WI38 (cell line): ENCODE data around the gene ZRSR2.
A peak's percentile ranks its signal among the peaks of the same experiment; 100 is the strongest.

Experiments
- H3K4me3 ChIP-seq: 2 replicates; pipeline ENCODE4 v1.5.1; 2011; ENCODE audit warnings: low read depth, mild to moderate bottlenecking, control low read depth, low read length
- TF ChIP-seq, protein P1 (sequence below): IDR thresholded peaks from 2 replicates; pipeline ENCODE4 v1.5.1; 2012; ENCODE audit warnings: low read depth, mild to moderate bottlenecking, control low read depth, low read length

Gene ZRSR2

DNA sequence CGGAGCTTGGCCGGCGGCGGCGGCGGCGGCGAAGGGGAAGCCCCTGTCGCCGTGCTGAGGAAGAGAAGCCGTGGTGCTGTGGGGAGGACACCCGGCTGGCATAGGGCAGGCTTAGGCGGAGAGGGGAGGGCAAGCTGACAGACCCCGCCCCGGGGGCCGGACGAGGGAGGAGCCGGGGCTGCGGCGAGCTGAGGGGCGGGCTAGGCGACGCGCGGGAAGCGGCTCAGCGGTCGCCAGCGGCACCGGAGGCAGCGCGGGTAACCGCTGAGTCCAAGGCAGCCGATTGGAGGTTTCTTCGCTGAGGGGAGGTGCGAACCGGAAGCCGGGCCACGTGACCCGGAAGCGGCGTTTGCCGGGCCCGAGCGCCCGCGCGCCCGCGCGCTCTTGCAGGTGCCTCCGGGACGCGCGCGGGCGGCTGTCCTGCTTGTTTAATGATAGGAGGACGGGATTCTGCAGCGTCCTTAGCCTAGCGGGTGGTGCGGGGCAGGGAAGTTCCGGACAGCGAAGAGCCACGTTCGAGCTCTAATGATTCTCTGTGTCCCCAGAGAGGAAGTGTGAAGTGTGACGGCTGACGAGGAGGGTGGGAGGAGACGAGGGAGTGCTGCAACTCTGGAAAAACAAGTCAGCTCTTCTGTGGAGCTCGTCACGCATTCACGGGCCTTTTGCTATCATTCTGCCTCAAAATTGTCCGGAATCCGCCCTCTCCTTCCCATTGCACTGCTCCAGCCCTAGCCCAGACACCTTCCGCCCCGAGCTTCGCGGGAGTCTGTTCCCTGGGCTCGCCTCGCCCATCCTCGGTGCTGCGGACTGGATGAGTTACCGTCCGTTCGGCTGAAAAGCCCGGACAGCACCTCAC is 64.7 kb downstream of the ZRSR2 start, which contains the start of gene AP1S2:
Gene AP1S2 (minus strand): TSS at position 102 of the 856 bp plus-strand sequence. CDS start 2,289 bp downstream, outside the sequence.
- H3K4me3 ChIP-seq, result peak within 1 kb of the TSS; percentile 87
- TF ChIP-seq, protein P1, sequence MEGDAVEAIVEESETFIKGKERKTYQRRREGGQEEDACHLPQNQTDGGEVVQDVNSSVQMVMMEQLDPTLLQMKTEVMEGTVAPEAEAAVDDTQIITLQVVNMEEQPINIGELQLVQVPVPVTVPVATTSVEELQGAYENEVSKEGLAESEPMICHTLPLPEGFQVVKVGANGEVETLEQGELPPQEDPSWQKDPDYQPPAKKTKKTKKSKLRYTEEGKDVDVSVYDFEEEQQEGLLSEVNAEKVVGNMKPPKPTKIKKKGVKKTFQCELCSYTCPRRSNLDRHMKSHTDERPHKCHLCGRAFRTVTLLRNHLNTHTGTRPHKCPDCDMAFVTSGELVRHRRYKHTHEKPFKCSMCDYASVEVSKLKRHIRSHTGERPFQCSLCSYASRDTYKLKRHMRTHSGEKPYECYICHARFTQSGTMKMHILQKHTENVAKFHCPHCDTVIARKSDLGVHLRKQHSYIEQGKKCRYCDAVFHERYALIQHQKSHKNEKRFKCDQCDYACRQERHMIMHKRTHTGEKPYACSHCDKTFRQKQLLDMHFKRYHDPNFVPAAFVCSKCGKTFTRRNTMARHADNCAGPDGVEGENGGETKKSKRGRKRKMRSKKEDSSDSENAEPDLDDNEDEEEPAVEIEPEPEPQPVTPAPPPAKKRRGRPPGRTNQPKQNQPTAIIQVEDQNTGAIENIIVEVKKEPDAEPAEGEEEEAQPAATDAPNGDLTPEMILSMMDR, result no peak

DNA sequence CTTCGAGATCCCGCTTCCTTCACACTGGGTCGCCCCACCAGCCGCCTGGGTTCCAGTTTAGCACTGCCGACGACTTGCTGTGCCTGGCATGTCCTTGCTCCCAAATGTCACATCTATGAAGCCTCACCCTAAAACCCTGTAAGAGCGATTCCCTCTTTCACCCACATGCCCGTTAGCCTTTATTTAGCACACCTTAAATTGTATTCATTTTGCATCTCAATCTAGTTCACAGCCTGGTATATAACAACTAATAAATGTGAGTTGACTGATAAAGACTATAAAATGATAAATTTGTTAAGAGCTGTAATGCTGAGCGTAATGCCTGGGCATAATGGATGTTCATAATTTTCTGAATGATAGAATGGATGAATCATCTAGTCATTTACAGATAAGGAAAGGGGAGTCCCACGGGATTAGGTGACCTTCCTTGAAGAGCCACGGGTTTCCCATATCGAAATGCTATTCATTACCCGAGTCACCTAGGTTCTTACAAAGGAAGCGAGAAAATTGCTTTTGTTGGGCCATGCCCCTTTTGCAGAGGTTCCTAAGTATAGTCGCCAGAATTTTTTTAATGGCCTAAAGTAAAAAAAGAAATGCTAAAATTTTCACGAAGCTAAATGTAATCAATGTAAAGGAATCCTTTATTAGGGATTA is 65.4 kb downstream of the ZRSR2 start:
- peak overlapping the region; percentile 87 for H3K4me3 ChIP-seq
- TF ChIP-seq, protein P1, result no peak

- TF ChIP-seq, protein P1, result no peak
- no peak overlapping the region for H3K4me3 ChIP-seq
These were observed 65.9 kb downstream of the ZRSR2 start for GRCh38 chrX:15856222-15856587.

- H3K4me3 ChIP-seq, result no peak overlapping the region
- TF ChIP-seq, protein P1, result no peak
These were observed 66.4 kb downstream of the ZRSR2 start for GRCh38 chrX:15856636-15857035.

DNA sequence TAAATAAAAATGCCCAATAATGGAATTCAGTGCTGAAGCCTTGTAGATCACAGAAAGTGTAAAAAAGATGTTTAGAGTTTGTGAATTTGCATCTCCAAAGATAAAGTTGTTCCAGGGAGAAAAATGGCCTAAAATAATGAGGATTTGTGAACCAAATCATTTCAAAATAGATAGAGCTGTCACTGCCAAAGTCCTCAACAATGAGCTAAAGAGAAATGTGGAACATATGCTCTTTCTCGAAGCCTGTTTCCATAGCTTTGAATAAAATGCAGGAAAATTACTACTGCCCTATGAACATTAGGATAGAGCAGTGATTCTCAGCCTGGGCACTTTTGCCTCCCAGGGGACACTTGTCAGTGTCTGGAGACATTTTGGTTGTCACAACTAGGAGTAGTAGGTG is 67.8 kb downstream of the ZRSR2 start:
- TF ChIP-seq, protein P1, result no peak

GRCh38 chrX:15860921-15861320 is 70.6 kb downstream of the ZRSR2 start:
- H3K4me3 ChIP-seq, result no peak overlapping the region
- TF ChIP-seq, protein P1, result no peak

More for the DNA sequence above, 67.8 kb downstream of the ZRSR2 start:
- H3K4me3 ChIP-seq, result no peak overlapping the region

DNA sequence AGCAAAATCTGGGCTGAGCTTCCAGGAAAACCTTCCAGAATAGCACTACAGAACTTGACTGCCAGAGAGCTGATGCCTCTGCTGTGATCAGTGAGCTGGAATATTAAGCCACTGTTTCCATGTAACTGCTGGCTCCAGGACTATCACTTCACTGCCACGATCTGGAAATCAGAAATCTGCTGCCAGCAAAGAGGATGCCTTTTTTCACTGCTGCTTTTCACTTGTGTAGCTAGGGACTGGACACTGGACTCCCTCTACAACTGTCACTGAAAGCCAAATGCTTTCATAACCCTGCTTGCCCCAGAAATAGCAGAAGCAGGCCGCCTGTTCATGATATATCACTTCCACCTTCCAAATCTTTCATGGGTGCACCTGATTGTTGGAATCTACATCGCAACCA is 73.7 kb downstream of the ZRSR2 start:
- no peak overlapping the region for H3K4me3 ChIP-seq
- TF ChIP-seq, protein P1, result no peak
